ENCODE data around the gene VSTM1.

GRCh38 chr19:54035215-54036178 is 28.2 kb downstream of the VSTM1 start:
- TF ChIP-seq EGR1 (IDR thresholded peaks at IDR 0.05) = no peak
- TF ChIP-seq EP300 (IDR thresholded peaks at IDR 0.05; ENCODE audit: borderline replicate concordance) = no peak
- no peak for TF ChIP-seq TCF12 (IDR thresholded peaks at IDR 0.05; ENCODE audit: low read depth)
- TF ChIP-seq, protein P1, sequence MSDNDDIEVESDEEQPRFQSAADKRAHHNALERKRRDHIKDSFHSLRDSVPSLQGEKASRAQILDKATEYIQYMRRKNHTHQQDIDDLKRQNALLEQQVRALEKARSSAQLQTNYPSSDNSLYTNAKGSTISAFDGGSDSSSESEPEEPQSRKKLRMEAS (IDR thresholded peaks at IDR 0.05) = no peak
- no peak for TF ChIP-seq TAF1 (IDR thresholded peaks at IDR 0.05; ENCODE audit: low read depth)

All from Ishikawa (cell line).